ENCODE results near the gene GOLGA5.
"Not testable (repeated sequence)": the region's sequence is repeated elsewhere in the genome, so short reads cannot be mapped to it uniquely, and the experiment has no call there.

The GOLGA5 gene

GRCh38 chr14:92778868-92779565, 15.1 kb upstream of the GOLGA5 start:
- DNase-seq (ENCODE audit: low read depth), result not testable (repeated sequence)

GRCh38 chr14:92780444-92781232, 13.5 kb upstream of the GOLGA5 start:
- DNase-seq (ENCODE audit: low read depth), result no peak

GRCh38 chr14:92781350-92781749, 12.8 kb upstream of the GOLGA5 start:
- DNase-seq (ENCODE audit: low read depth), result no peak

- peak; percentile 3 for DNase-seq (ENCODE audit: low read depth)
These were observed 10.2 kb upstream of the GOLGA5 start for GRCh38 chr14:92783813-92784431.

- DNase-seq (ENCODE audit: low read depth), result no peak
These were observed 8.3 kb upstream of the GOLGA5 start for GRCh38 chr14:92785667-92786426.

- DNase-seq (ENCODE audit: low read depth), result no peak
These were observed 7.7 kb upstream of the GOLGA5 start for GRCh38 chr14:92786427-92786756.

- DNase-seq (ENCODE audit: low read depth), result no peak
These were observed 6.6 kb upstream of the GOLGA5 start for GRCh38 chr14:92787554-92787953.

GRCh38 chr14:92789457-92790089, 4.5 kb upstream of the GOLGA5 start:
- DNase-seq (ENCODE audit: low read depth), result no peak

GRCh38 chr14:92792885-92793284, 1.2 kb upstream of the GOLGA5 start:
- no peak for DNase-seq (ENCODE audit: low read depth)

GRCh38 chr14:92794547-92794941, 439 bp downstream of the GOLGA5 start:
- no peak for DNase-seq (ENCODE audit: low read depth)

GRCh38 chr14:92794961-92795360, 856 bp downstream of the GOLGA5 start:
- DNase-seq (ENCODE audit: low read depth), result no peak

GRCh38 chr14:92797935-92798653, 4.0 kb downstream of the GOLGA5 start:
- no peak for DNase-seq (ENCODE audit: low read depth)

GRCh38 chr14:92798811-92799210, 4.7 kb downstream of the GOLGA5 start:
- no peak for DNase-seq (ENCODE audit: low read depth)

- no peak for DNase-seq (ENCODE audit: low read depth)
These were observed 5.9 kb downstream of the GOLGA5 start for GRCh38 chr14:92800012-92800411.

GRCh38 chr14:92800525-92800924, 6.4 kb downstream of the GOLGA5 start:
- DNase-seq (ENCODE audit: low read depth), result no peak

GRCh38 chr14:92801917-92802316, 7.8 kb downstream of the GOLGA5 start:
- DNase-seq (ENCODE audit: low read depth), result no peak

- no peak for DNase-seq (ENCODE audit: low read depth)
These were observed 8.6 kb downstream of the GOLGA5 start for GRCh38 chr14:92802678-92803077.

GRCh38 chr14:92813201-92813600, 19.1 kb downstream of the GOLGA5 start:
- no peak for DNase-seq (ENCODE audit: low read depth)

GRCh38 chr14:92819011-92819597, 25.0 kb downstream of the GOLGA5 start:
- DNase-seq (ENCODE audit: low read depth), result no peak

- DNase-seq (ENCODE audit: low read depth), result not testable (repeated sequence)
These were observed 25.8 kb downstream of the GOLGA5 start for GRCh38 chr14:92819680-92820535.
